ENCODE measurements around the gene DIAPH3. TPM values are rescaled to one million over a fixed set of nuclear protein-coding genes. Genes with fewer than 3 reads are reported as not detected.

DIAPH3 gene
- total and polyA plus RNA-seq, 2 of the 8 experiments (the other 6 are each of a cell fraction or from before 2014, with no cell fraction given): 8.0 to 30.8 TPM

GRCh38 chr13:60112771-60113170, 51.0 kb downstream of the DIAPH3 start:
- H3K79me2 ChIP-seq (ENCODE audit: control insufficient read depth in 1 of 2, insufficient read depth in 2 of 2, low read length in 2 of 2): peaks cover 0 to 18% of the 10 kb centered on the region in 2 experiments; a peak in 2 of 4 replicates
- H3K27ac ChIP-seq (ENCODE audit: low read depth, low read length): no peak overlapping the region
- CTCF ChIA-PET (ENCODE audit: partially characterized antibody): interaction anchor here (0.7 to 1.5 kb wide), 3 partner anchors 11 to 512 kb away, joined by 3 to 4 read pairs (median 4); no protein-coding TSS in a partner anchor
- H3K4me2 ChIP-seq (ENCODE audit: insufficient read depth in 1 of 2, low read depth in 2 of 2, low read length in 2 of 2): no peak overlapping the region
- 100% methylated on average over 1 of the region's 1 CpG; no CpG with 5 or more reads in 1 of the 2 experiments for WGBS, 2 experiments (ENCODE audit: extremely low coverage in 1 of 2, insufficient coverage in 1 of 2, insufficient read length in 1 of 2, insufficient replicate concordance in 2 of 2, low coverage in 1 of 2, low lambda C conversion rate in 2 of 2, missing lambda C conversion rate in 1 of 2)
- H2AFZ ChIP-seq (ENCODE audit: low read length): no peak overlapping the region
- H4K91ac ChIP-seq (replicated peaks; ENCODE audit: insufficient read length, low read length): no peak overlapping the region
- H3K36me3 ChIP-seq (ENCODE audit: control insufficient read depth in 2 of 4, insufficient read depth in 4 of 4, low read length in 3 of 4): peaks cover 0 to 27% (median 4%) of the 10 kb centered on the region in 4 experiments; a peak in 4 of 8 replicates
- no peaks in the 10 kb centered on the region for H3K27me3 ChIP-seq (replicated peaks in 1 of 4; ENCODE audit: control insufficient read depth in 3 of 4, extremely low read depth in 1 of 4, insufficient read depth in 3 of 4, low read length in 3 of 4)
- no peak overlapping the region for H2BK12ac ChIP-seq (ENCODE audit: low read depth, low read length)
- no peak overlapping the region for H3K4me3 ChIP-seq (ENCODE audit: extremely low read depth in 1 of 4, insufficient read depth in 2 of 4, low read depth in 3 of 4, low read length in 4 of 4)
- H3K56ac ChIP-seq (replicated peaks; ENCODE audit: insufficient read length, low read depth, low read length): no peak overlapping the region
- no peak overlapping the region for H2BK15ac ChIP-seq (ENCODE audit: low read length)
- no peak overlapping the region for H2BK120ac ChIP-seq (replicated peaks; ENCODE audit: low read depth, low read length)
- H3K4me1 ChIP-seq (replicated peaks in 1 of 4; ENCODE audit: control insufficient read depth in 3 of 4, insufficient read depth in 4 of 4, low read length in 3 of 4): no peaks in the 10 kb centered on the region
- H3K23me2 ChIP-seq (ENCODE audit: low read depth, low read length): no peaks in the 10 kb centered on the region; the same call in 1 of the 2 replicates
- POLR2A ChIA-PET (ENCODE audit: partially characterized antibody): no interaction called here
- no peak overlapping the region for H2BK5ac ChIP-seq (ENCODE audit: low read depth, low read length)
- no peak overlapping the region for H4K8ac ChIP-seq (ENCODE audit: extremely low read depth, insufficient read depth, low read length)
- no peak overlapping the region for H4K5ac ChIP-seq (ENCODE audit: insufficient read length, low read depth, low read length)
- H2AK5ac ChIP-seq (ENCODE audit: low read depth, low read length): no peak overlapping the region
- no peak for FAIRE-seq
- 0 out of 4 replicates have a peak, but pooled peaks cover 0 to 6% of the 10 kb centered on the region in 2 experiments for H3K9me3 ChIP-seq (ENCODE audit: insufficient read depth in 2 of 2, low read depth in 1 of 2, low read length in 1 of 2)
- H2BK20ac ChIP-seq (ENCODE audit: low read length): no peak overlapping the region
- H3K9ac ChIP-seq (replicated peaks in 1 of 4; ENCODE audit: extremely low read depth in 1 of 4, low read depth in 3 of 4, low read length in 3 of 4): no peak overlapping the region
- H3K14ac ChIP-seq (ENCODE audit: insufficient read length): no peak overlapping the region
- no peak overlapping the region for H3K18ac ChIP-seq (ENCODE audit: extremely low read depth, low read length)
- no peaks in the 10 kb centered on the region for H3K79me1 ChIP-seq (ENCODE audit: low read depth, low read length)
- no peaks in the 10 kb centered on the region for H4K20me1 ChIP-seq (replicated peaks in 1 of 2; ENCODE audit: control insufficient read depth in 1 of 2, insufficient read depth in 2 of 2, low read length in 2 of 2)
- no peak overlapping the region for H3K4ac ChIP-seq (replicated peaks; ENCODE audit: insufficient read length, low read depth, low read length)
- no peak overlapping the region for H3K23ac ChIP-seq (ENCODE audit: insufficient read length)
- DNase-seq (ENCODE audit: low read depth in 1 of 2, low spot score in 2 of 2): no peak
- TF ChIP-seq CTCF (IDR thresholded peaks at IDR 0.05; ENCODE audit: control extremely low read depth in 1 of 3, insufficient read depth in 1 of 3, low read depth in 1 of 3, low read length in 3 of 3) (no peak), HDAC2 (IDR thresholded peaks at IDR 0.05; ENCODE audit: borderline replicate concordance in 1 of 2, low read depth in 2 of 2, low read length in 2 of 2) (no peak), BRCA1 (IDR thresholded peaks at IDR 0.05; ENCODE audit: low read depth, low read length) (no peak), RAD21 (IDR thresholded peaks at IDR 0.05 in 1 of 2, conservative IDR thresholded peaks at IDR 0.05 in 1 of 2; ENCODE audit: low read depth in 2 of 2, low read length in 2 of 2) (no peak)

Data from H1 (cell line).